HL-60 (cell line): Measurements from ENCODE around the gene EDIL3.

Experiments used
- POLR2AphosphoS5 ChIP-seq: IDR thresholded peaks from 2 replicates; pipeline ENCODE4 v1.6.1; 2012; ENCODE audit warnings: low read depth
- TF ChIP-seq, protein P1 (sequence below): IDR thresholded peaks from one replicate; pipeline ENCODE4 v1.5.1; 2011; ENCODE audit warnings: low read length, control low read depth, inconsistent platforms; ENCODE audit not compliant: insufficient read depth

DNA sequence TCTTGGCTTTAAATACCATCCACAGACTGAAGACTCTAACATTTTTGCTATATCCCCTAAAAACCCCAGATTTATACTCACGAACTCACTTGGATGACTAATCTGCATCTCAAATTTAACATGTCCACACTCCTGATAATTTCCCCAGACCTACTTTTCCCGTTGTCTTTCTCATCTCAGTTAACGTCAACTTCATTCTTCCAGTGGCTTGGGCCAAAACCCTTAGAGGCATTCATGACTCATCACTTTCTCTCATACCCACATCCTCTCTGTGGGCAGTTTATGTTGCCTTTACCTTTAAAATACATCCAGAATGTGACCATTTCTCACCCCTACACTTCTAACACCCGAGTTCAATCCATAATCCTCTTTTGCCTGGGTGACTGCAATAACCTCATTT is 96.7 kb downstream of the EDIL3 start:
- TF ChIP-seq, protein P1, sequence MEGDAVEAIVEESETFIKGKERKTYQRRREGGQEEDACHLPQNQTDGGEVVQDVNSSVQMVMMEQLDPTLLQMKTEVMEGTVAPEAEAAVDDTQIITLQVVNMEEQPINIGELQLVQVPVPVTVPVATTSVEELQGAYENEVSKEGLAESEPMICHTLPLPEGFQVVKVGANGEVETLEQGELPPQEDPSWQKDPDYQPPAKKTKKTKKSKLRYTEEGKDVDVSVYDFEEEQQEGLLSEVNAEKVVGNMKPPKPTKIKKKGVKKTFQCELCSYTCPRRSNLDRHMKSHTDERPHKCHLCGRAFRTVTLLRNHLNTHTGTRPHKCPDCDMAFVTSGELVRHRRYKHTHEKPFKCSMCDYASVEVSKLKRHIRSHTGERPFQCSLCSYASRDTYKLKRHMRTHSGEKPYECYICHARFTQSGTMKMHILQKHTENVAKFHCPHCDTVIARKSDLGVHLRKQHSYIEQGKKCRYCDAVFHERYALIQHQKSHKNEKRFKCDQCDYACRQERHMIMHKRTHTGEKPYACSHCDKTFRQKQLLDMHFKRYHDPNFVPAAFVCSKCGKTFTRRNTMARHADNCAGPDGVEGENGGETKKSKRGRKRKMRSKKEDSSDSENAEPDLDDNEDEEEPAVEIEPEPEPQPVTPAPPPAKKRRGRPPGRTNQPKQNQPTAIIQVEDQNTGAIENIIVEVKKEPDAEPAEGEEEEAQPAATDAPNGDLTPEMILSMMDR = no peak
- no peak for TF ChIP-seq POLR2AphosphoS5
